Upper lobe of left lung (tissue), 4 donors: ENCODE results near the gene TNPO1.

Experiments
- CTCF ChIP-seq, 6 experiments: fragments of 450-650 bp in 4 of 6; fragments of 200-600 bp in 2 of 6; sonication (generic) in 2 of 6; IDR thresholded peaks; one replicate each; pipeline ENCODE4 v1.5.1; 2016 to 2019; ENCODE audit warnings: antibody characterized with exemption in 6 of 6
- EP300 ChIP-seq, 4 donors: sonication (generic); formaldehyde crosslinking; IDR thresholded peaks; one replicate each; pipeline ENCODE4 v1.5.1; 2017; ENCODE audit warnings: antibody characterized with exemption in 4 of 4, control low read depth in 2 of 4
- POLR2A ChIP-seq, 4 donors: fragments of 450-650 bp; IDR thresholded peaks; one replicate each; pipeline ENCODE4 v1.5.1; 2016 to 2017; ENCODE audit warnings: antibody characterized with exemption in 4 of 4, mild to moderate bottlenecking in 2 of 4

GRCh38 chr5:72844218-72844603, 27.8 kb downstream of the TNPO1 start:
- TF ChIP-seq CTCF (IDR thresholded peaks at IDR 0.05) (no peak), POLR2A (IDR thresholded peaks at IDR 0.05) (no peak), EP300 (IDR thresholded peaks at IDR 0.05) (no peak)
